Body of pancreas (tissue), 4 donors: Measurements from ENCODE around the gene TPGS2. TPM values are rescaled to one million over a fixed set of nuclear protein-coding genes. Genes with fewer than 3 reads are reported as not detected.
"Not testable (repeated sequence)": the region's sequence is repeated elsewhere in the genome, so short reads cannot be mapped to it uniquely, and the experiment has no call there.

Source experiments
- ATAC-seq: fragments of 150-250 bp; one replicate; pipeline ENCODE4 v1.9.1; 2016
- DNase-seq, 4 donors: peaks; one replicate each; pipeline ENCODE4 v3.0.0-alpha.2; 2019
- H3K27ac ChIP-seq, 4 donors: fragments of 200-600 bp; sonication (generic); 1 replicate in 3 of 4; 2 replicates in 1 of 4; pipeline versions ENCODE4 v1.5.1 to v1.6.1; 2016 to 2019; ENCODE audit warnings: mild to moderate bottlenecking in 1 of 4, mixed read lengths in 1 of 4, moderate library complexity in 1 of 4
- H3K27me3 ChIP-seq, 2 donors: fragments of 200-600 bp; sonication (generic); one replicate each; pipeline ENCODE4 v1.6.0; 2016; ENCODE audit warnings: mild to moderate bottlenecking in 1 of 2
- H3K36me3 ChIP-seq, 2 donors: fragments of 200-600 bp; sonication (generic); replicated peaks in 1 of 2; 2 replicates each; pipeline ENCODE4 v1.5.1; 2016; ENCODE audit warnings: low read depth in 2 of 2; ENCODE audit not compliant: insufficient read depth in 1 of 2
- H3K4me1 ChIP-seq: fragments of 200-600 bp; sonication (generic); one replicate; pipeline ENCODE4 v1.6.0; 2016
- H3K4me3 ChIP-seq, 2 donors: fragments of 200-600 bp; sonication (generic); 1 replicate in 1 of 2; 2 replicates in 1 of 2; pipeline ENCODE4 v1.5.1; 2016 to 2019
- H3K9me3 ChIP-seq, 3 donors: fragments of 200-600 bp; sonication (generic); 1 replicate in 2 of 3; 2 replicates in 1 of 3; pipeline ENCODE4 v1.5.1; 2016
- POLR2A ChIP-seq, 3 donors: fragments of 450-650 bp; IDR thresholded peaks; one replicate each; pipeline ENCODE4 v1.6.1; 2016; ENCODE audit warnings: antibody characterized with exemption in 3 of 3, mild to moderate bottlenecking in 2 of 3
- WGBS, 2 donors: methylation state at CpG; one replicate each; pipeline ENCODE4 v1.1.5; 2017; 5-methylcytosine and 5-hydroxymethylcytosine counted together
- intact Hi-C: fragments of 100-400 bp; cut with DNase I; formaldehyde crosslinking; loops from one replicate; pipeline ENCODE4 v1.15.1; 2023
- total RNA-seq, 2 donors: library from RNA; depleted of rRNA; stranded (reverse); fragments of >200 nt; gene quantifications; one replicate each; pipeline ENCODE4 v1.1.0, GENCODE V29; 2016
- TF ChIP-seq, protein P1 (sequence below), 7 experiments: fragments of 450-650 bp in 4 of 7; fragments of 200-600 bp in 3 of 7; sonication (generic) in 3 of 7; IDR thresholded peaks; one replicate each; pipeline ENCODE4 v1.5.1; 2016 to 2019; ENCODE audit warnings: antibody characterized with exemption in 7 of 7

TPGS2 gene
- total RNA-seq, 2 donors from 2014 or later = 32.2 to 33.9 TPM

DNA sequence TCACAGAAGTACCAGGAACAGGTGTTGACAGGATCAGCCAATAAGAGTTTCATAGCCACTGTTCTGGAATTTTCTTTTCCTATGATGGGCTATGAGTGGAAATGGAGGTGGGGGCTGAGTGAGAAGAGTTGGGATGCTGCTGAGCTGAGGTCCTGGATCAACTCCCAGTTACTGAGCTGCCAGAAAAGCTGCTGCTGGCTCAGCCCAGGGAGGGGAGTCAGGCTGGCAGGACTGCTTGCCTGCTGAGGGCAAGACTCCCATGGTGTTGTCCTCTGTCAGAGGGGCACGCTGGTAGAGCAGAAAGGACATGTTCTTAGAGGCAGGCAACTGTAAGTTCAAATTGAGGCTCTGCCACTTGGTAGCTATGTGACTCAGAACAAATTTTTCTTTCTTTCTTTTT is 11.8 kb downstream of the TPGS2 start:
- H3K9me3 ChIP-seq = no peaks in the 10 kb centered on the region
- H3K4me1 ChIP-seq = peaks cover 43% of the 10 kb centered on the region
- ATAC-seq (no peak), DNase-seq (no peak)
- TF ChIP-seq, protein P1, sequence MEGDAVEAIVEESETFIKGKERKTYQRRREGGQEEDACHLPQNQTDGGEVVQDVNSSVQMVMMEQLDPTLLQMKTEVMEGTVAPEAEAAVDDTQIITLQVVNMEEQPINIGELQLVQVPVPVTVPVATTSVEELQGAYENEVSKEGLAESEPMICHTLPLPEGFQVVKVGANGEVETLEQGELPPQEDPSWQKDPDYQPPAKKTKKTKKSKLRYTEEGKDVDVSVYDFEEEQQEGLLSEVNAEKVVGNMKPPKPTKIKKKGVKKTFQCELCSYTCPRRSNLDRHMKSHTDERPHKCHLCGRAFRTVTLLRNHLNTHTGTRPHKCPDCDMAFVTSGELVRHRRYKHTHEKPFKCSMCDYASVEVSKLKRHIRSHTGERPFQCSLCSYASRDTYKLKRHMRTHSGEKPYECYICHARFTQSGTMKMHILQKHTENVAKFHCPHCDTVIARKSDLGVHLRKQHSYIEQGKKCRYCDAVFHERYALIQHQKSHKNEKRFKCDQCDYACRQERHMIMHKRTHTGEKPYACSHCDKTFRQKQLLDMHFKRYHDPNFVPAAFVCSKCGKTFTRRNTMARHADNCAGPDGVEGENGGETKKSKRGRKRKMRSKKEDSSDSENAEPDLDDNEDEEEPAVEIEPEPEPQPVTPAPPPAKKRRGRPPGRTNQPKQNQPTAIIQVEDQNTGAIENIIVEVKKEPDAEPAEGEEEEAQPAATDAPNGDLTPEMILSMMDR (IDR thresholded peaks at IDR 0.05) = no peak
- no peak for TF ChIP-seq POLR2A (IDR thresholded peaks at IDR 0.05)
- WGBS, 2 donors = 91 to 92% methylated on average over 1 of the region's 1 CpG
- no peaks in the 10 kb centered on the region for H3K27me3 ChIP-seq
- H3K4me3 ChIP-seq = no peak overlapping the region
- no peak overlapping the region for H3K27ac ChIP-seq
- intact Hi-C loops = no loop called here
- peaks cover 0 to 1% of the 10 kb centered on the region in 2 donors for H3K36me3 ChIP-seq

DNA sequence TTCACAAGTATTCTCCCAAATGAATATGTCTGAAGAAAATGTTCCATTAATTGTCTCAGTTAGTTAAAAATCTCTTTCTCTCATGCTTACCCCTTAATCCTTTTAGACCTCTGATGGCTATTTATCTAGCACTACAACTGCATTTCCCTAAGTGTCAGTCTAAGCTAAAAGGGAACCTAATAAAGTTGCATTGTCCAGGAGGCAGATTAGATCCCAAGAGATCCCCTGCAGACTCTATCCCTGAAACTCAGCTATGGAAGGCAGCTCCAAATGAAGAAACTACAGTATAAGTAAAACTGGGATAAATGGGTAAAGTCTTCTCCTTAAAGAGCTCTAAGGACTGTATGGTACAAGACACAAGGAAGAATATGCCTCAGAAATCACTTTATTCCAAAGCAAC is 12.7 kb downstream of the TPGS2 start:
- ATAC-seq, H3K27me3 ChIP-seq, H3K27ac ChIP-seq, intact Hi-C loops, H3K9me3 ChIP-seq, DNase-seq, H3K36me3 ChIP-seq, H3K4me3 ChIP-seq: not testable (repeated sequence)
- H3K4me1 ChIP-seq = peaks cover 43% of the 10 kb centered on the region

DNA sequence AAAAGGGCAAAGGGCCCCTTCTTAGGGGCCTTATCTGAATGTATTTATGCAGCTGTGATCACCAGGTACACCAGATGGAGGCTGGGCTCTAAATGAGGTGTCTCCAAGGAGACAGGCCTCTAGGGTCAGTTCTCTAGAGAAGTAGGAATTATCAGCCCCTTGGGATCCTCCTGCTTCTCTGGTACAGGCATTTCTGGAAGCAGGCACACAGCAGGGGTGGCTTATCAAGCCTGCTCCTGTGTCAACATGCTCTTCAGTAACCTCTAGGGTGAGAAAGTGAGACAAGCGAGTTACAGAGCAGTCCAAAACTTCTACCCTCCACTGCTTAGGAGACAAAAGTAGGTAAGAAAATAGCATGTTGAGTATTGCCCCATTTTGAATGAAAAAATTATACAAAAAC is 13.8 kb downstream of the TPGS2 start:
- ATAC-seq = no peak
- H3K4me1 ChIP-seq = peaks cover 41% of the 10 kb centered on the region
- 0 to 19% methylated on average over 1 of the region's 1 CpG for WGBS, 2 donors
- no peaks in the 10 kb centered on the region for H3K9me3 ChIP-seq
- no peak overlapping the region for H3K4me3 ChIP-seq
- DNase-seq = peak in 2 of 4 donors; percentile 8 to 38
- intact Hi-C loops = no loop called here
- H3K27ac ChIP-seq = peak overlapping the region in 1 of 4 donors; percentile 26
- H3K36me3 ChIP-seq = peaks cover 0 to 3% of the 10 kb centered on the region in 2 donors
- TF ChIP-seq, protein P1 (IDR thresholded peaks at IDR 0.05) = no peak
- no peak for TF ChIP-seq POLR2A (IDR thresholded peaks at IDR 0.05)
- H3K27me3 ChIP-seq = no peaks in the 10 kb centered on the region

DNA sequence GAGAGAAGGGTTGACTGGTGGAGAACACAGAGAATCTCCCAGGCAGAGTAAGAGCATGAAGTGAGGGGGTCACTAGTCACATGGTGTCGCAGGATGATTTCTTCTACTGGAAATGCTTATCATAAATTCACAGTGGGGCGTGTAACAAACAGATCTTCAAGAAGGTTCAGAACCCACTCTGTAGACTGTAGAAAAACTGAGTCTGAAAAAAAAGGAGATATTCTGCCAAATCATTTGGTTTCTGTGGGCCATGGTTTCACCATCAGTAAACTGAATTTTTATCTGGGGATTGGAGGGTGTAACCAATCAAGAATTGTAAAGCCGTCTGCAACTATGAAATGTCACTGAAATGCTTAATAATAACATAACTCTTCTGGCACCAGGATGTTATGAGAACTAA is 15.0 kb downstream of the TPGS2 start:
- no peaks in the 10 kb centered on the region for H3K27me3 ChIP-seq
- no peak overlapping the region for H3K27ac ChIP-seq
- DNase-seq = no peak
- WGBS, 2 donors = 83 to 84% methylated on average over 3 of the region's 3 CpGs
- peaks cover 0 to 3% of the 10 kb centered on the region in 2 donors for H3K36me3 ChIP-seq
- intact Hi-C loops = no loop called here
- H3K9me3 ChIP-seq = no peaks in the 10 kb centered on the region
- no peak for TF ChIP-seq POLR2A (IDR thresholded peaks at IDR 0.05)
- TF ChIP-seq, protein P1 (IDR thresholded peaks at IDR 0.05) = no peak
- H3K4me1 ChIP-seq = peaks cover 33% of the 10 kb centered on the region
- no peak overlapping the region for H3K4me3 ChIP-seq
- no peak for ATAC-seq

DNA sequence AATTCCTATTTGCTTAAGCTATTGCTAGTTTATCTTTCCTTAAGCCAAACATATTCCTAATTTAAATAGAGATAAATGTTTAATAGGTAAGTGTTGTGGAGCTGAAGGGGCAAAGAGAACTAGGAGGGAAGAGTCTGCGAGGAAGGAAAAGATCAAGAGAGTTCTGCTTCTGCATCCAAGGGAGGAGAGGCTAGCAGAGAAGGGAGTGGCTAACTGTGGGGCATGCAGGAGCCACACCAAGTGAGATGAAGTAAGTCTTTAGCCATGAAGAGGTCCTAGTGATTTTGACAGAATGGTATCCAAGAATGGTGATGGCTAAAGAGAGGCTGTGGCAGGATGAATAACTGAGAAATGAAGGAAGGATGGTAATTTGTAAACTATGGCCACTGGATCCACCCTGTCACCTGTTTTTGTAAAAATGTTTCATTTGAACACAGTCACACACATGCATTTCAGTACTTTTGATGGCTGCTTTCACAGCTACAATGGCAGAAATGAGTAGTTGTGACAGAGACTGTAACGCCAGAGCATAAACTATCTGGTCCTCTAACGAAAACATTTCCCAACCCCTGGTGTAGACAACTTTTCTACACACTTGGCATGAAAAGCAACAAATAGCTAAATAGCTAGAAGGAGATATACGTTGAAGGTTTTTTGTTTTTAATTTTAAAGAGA is 15.6 kb downstream of the TPGS2 start:
- no peak overlapping the region for H3K4me3 ChIP-seq
- H3K27ac ChIP-seq = no peak overlapping the region
- intact Hi-C loops = no loop called here

More for the DNA sequence above, 15.6 kb downstream of the TPGS2 start:
- peaks cover 0 to 3% of the 10 kb centered on the region in 2 donors for H3K36me3 ChIP-seq
- ATAC-seq = no peak
- no peaks in the 10 kb centered on the region for H3K9me3 ChIP-seq
- H3K4me1 ChIP-seq = peaks cover 28% of the 10 kb centered on the region
- TF ChIP-seq, protein P1 (IDR thresholded peaks at IDR 0.05) = no peak
- TF ChIP-seq POLR2A (IDR thresholded peaks at IDR 0.05) = no peak
- WGBS, 2 donors = 86 to 92% methylated on average over 4 of the region's 4 CpGs
- no peak for DNase-seq
- no peaks in the 10 kb centered on the region for H3K27me3 ChIP-seq
